ENCODE data around the gene RAP1GAP2. TPM values are rescaled to one million over a fixed set of nuclear protein-coding genes. Genes with fewer than 3 reads are reported as not detected.
"Not testable (repeated sequence)": the region's sequence is repeated elsewhere in the genome, so short reads cannot be mapped to it uniquely, and the experiment has no call there.

Gene RAP1GAP2
- total and polyA plus RNA-seq, 7 experiments from 2014 or later: 0.54 to 95.6 (median 2.6) TPM

DNA sequence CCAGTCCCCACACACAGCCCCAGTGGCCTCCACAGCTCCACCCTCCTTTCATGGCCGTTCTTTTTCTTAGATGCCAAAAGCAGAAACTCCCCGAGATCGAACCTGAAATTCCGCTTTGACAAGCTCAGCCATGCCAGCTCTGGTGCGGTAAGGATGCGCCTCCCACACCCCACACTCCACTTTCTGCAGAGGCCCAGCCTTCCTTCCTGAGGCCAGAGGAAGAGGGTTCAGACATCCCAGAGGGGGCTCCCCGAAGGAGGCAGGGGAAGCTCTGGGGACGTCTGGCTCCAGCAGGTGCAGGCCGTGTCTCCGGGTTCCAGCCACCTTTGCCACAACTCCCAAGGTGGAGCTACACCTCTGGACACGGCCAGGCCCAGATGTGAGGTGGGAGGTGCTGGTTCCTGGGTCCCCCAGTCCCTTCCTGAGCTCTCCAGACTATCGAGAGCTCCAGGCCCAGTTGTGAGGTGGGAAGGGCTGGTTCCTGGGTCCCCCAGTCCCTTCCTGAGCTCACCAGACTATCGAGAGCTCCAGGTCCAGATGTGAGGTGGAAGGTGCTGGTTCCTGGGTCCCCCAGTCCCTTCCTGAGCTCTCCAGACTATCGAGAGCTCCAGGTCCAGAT lies 234.7 kb downstream of the RAP1GAP2 start:
- H3K4me3 ChIP-seq (ENCODE audit: low read length); H3K9me3 ChIP-seq (ENCODE audit: control insufficient read depth in 2 of 3, low read length in 3 of 3); ATAC-seq; H3K4me3 Mint-ChIP-seq; H3K4me1 Mint-ChIP-seq; H3K27ac ChIP-seq (ENCODE audit: low read depth, low read length); H3K27ac Mint-ChIP-seq; DNase-seq; H3K4me1 ChIP-seq (ENCODE audit: control insufficient read depth in 2 of 2, insufficient read depth in 2 of 2, low read length in 2 of 2); H3K9me3 Mint-ChIP-seq; POLR2A ChIA-PET; H3K27me3 ChIP-seq (ENCODE audit: control insufficient read depth in 2 of 2, insufficient read depth in 2 of 2, low read length in 2 of 2); H3K27me3 Mint-ChIP-seq; intact Hi-C loops (cut with micrococcal nuclease): not testable (repeated sequence)
- CTCF ChIA-PET: interaction anchor here (0.5 to 1.2 kb wide), 3 partner anchors 17 to 203 kb away, joined by 3 read pairs; no protein-coding TSS in a partner anchor
- H3K36me3 Mint-ChIP-seq: peaks cover 0 to 26% (median 3%) of the 10 kb centered on the region in 5 donors
- H3K36me3 ChIP-seq (ENCODE audit: control insufficient read depth in 2 of 3, insufficient read depth in 3 of 3, low read length in 3 of 3): peaks cover 0 to 35% (median 0%) of the 10 kb centered on the region in 3 experiments

- no peaks in the 10 kb centered on the region for H3K4me1 Mint-ChIP-seq
- H3K4me3 Mint-ChIP-seq: no peak overlapping the region
- Histone ChIP-seq H3K27me3 (ENCODE audit: control insufficient read depth in 2 of 2, insufficient read depth in 2 of 2, low read length in 2 of 2) (no peaks in the 10 kb centered on the region), H3K9me3 (ENCODE audit: control insufficient read depth in 2 of 3, low read length in 3 of 3) (no peaks in the 10 kb centered on the region), H3K27ac (ENCODE audit: low read depth, low read length) (no peak overlapping the region), H3K4me1 (ENCODE audit: control insufficient read depth in 2 of 2, insufficient read depth in 2 of 2, low read length in 2 of 2) (no peaks in the 10 kb centered on the region), H3K4me3 (ENCODE audit: low read length) (no peak overlapping the region), H3K36me3 (ENCODE audit: control insufficient read depth in 2 of 3, insufficient read depth in 3 of 3, low read length in 3 of 3) (peaks cover 0 to 20% (median 0%) of the 10 kb centered on the region in 3 experiments)
- DNase-seq: no peak
- no peak overlapping the region for H3K27ac Mint-ChIP-seq
- no peak for ATAC-seq
- CTCF ChIA-PET: no interaction called here
- peaks cover 0 to 1% (median 0%) of the 10 kb centered on the region in 11 donors for H3K9me3 Mint-ChIP-seq
- H3K27me3 Mint-ChIP-seq: no peaks in the 10 kb centered on the region
- peaks cover 0 to 23% (median 3%) of the 10 kb centered on the region in 5 donors for H3K36me3 Mint-ChIP-seq
- POLR2A ChIA-PET: interaction anchor here (0.8 kb wide), 1 partner anchor 20 kb away, joined by 4 read pairs; no protein-coding TSS in a partner anchor
- intact Hi-C loops (cut with micrococcal nuclease): no loop called here
Observed at GRCh38 chr17:3032258-3033247, 236.3 kb downstream of the RAP1GAP2 start.

DNA sequence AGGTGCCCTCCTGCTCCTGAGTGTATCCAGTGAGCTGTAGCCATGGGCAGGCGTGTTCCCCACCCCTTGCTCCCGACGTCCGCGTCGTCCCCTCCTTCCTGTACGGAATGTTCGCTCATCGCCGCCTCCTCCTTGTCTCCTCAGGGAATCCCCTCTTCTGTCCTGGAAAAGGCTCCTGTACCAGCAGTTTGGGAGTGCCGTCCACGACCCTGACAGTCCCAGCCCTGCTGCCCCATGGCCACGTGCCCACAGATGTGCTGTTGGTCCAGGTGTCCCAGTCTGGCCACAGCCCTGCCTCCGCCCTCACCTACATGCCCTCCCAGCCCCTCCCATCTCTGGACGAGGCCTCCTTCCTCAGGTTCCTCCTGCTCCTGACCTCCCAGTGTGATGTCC lies 237.0 kb downstream of the RAP1GAP2 start:
- Mint-ChIP-seq H3K9me3 (no peaks in the 10 kb centered on the region), H3K27me3 (no peaks in the 10 kb centered on the region), H3K4me3 (no peak overlapping the region), H3K4me1 (no peaks in the 10 kb centered on the region), H3K36me3 (peaks cover 0 to 17% (median 3%) of the 10 kb centered on the region in 5 donors), H3K27ac (no peak overlapping the region)
- Histone ChIP-seq H3K36me3 (ENCODE audit: control insufficient read depth in 2 of 3, insufficient read depth in 3 of 3, low read length in 3 of 3) (peaks cover 0 to 15% (median 0%) of the 10 kb centered on the region in 3 experiments), H3K4me1 (ENCODE audit: control insufficient read depth in 2 of 2, insufficient read depth in 2 of 2, low read length in 2 of 2) (no peaks in the 10 kb centered on the region), H3K9me3 (ENCODE audit: control insufficient read depth in 2 of 3, low read length in 3 of 3) (no peaks in the 10 kb centered on the region), H3K4me3 (ENCODE audit: low read length) (no peak overlapping the region), H3K27me3 (ENCODE audit: control insufficient read depth in 2 of 2, insufficient read depth in 2 of 2, low read length in 2 of 2) (no peaks in the 10 kb centered on the region), H3K27ac (ENCODE audit: low read depth, low read length) (no peak overlapping the region)
- ChIA-PET CTCF (no interaction called here), POLR2A (no interaction called here)
- DNase-seq (no peak), ATAC-seq (no peak)
- intact Hi-C loops (cut with micrococcal nuclease): no loop called here

DNA sequence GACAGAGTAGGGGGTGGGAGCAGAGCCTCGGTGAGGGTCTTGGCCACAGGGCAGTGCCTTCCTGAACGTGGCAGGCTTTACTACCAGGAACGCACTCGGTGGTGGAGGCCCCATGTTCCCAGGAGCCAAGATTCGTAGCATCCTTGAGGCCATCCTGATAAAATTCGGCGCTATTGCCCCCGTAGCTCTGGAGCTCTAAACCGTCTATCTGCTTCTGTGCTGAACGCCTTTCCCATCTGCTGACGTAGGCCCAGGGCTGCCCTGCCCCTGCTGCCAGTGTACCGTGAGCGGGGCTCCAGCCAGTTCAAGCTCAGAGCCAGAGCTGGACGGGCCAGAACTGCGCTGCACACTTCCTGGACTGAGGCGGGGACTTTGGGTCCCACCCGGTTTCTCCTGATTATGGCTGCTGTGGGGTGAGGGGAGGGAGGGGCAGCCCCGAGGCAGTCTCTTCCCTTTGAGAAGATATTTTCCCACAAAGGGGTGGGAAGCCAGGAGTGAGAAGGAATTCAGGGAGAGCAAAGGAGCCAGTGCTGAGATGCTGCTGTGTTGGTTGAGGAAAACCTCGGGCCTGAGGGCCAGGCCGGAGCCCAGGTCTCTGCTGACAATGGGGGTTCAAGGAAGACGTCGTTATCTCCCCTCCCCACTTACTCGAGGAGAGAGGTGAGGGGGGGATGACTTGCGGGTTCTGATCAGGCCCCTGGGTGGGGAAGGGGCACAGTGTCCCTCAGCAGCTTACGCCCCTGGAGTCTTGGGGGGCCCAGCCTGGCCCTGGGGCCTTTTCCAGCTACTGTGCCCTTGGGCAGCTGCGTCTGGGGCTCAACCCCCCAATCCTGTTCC lies 237.7 kb downstream of the RAP1GAP2 start:
- Mint-ChIP-seq H3K9me3 (no peaks in the 10 kb centered on the region), H3K4me1 (peaks cover 0 to 2% (median 0%) of the 10 kb centered on the region in 7 donors), H3K27me3 (no peaks in the 10 kb centered on the region), H3K4me3 (no peak overlapping the region), H3K27ac (no peak overlapping the region), H3K36me3 (peaks cover 0 to 15% (median 0%) of the 10 kb centered on the region in 5 donors)
- CTCF ChIA-PET: no interaction called here
- H3K4me3 ChIP-seq (ENCODE audit: low read length): no peak overlapping the region
- POLR2A ChIA-PET: no interaction called here
- H3K27ac ChIP-seq (ENCODE audit: low read depth, low read length): no peak overlapping the region
- H3K9me3 ChIP-seq (ENCODE audit: control insufficient read depth in 2 of 3, low read length in 3 of 3): no peaks in the 10 kb centered on the region
- ATAC-seq (peak; percentile 13), DNase-seq (peak in 1 of 9 donors; percentile 13)
- peaks cover 0 to 12% (median 0%) of the 10 kb centered on the region in 3 experiments for H3K36me3 ChIP-seq (ENCODE audit: control insufficient read depth in 2 of 3, insufficient read depth in 3 of 3, low read length in 3 of 3)
- no peaks in the 10 kb centered on the region for H3K27me3 ChIP-seq (ENCODE audit: control insufficient read depth in 2 of 2, insufficient read depth in 2 of 2, low read length in 2 of 2)
- no peaks in the 10 kb centered on the region for H3K4me1 ChIP-seq (ENCODE audit: control insufficient read depth in 2 of 2, insufficient read depth in 2 of 2, low read length in 2 of 2)
- intact Hi-C loops (cut with micrococcal nuclease): no loop called here

- Mint-ChIP-seq H3K4me3 (no peak overlapping the region), H3K36me3 (peaks cover 0 to 9% (median 0%) of the 10 kb centered on the region in 5 donors), H3K27ac (no peak overlapping the region), H3K27me3 (no peaks in the 10 kb centered on the region), H3K9me3 (no peaks in the 10 kb centered on the region), H3K4me1 (peaks cover 0 to 5% (median under 1%) of the 10 kb centered on the region in 7 donors)
- no peak overlapping the region for H3K27ac ChIP-seq (ENCODE audit: low read depth, low read length)
- peak in 1 of 9 donors; percentile 15 for DNase-seq
- no peaks in the 10 kb centered on the region for H3K4me1 ChIP-seq (ENCODE audit: control insufficient read depth in 2 of 2, insufficient read depth in 2 of 2, low read length in 2 of 2)
- no peak for ATAC-seq
- H3K27me3 ChIP-seq (ENCODE audit: control insufficient read depth in 2 of 2, insufficient read depth in 2 of 2, low read length in 2 of 2): no peaks in the 10 kb centered on the region
- ChIA-PET POLR2A (no interaction called here), CTCF (no interaction called here)
- H3K36me3 ChIP-seq (ENCODE audit: control insufficient read depth in 2 of 3, insufficient read depth in 3 of 3, low read length in 3 of 3): peaks cover 0 to 6% (median 0%) of the 10 kb centered on the region in 3 experiments
- no peaks in the 10 kb centered on the region for H3K9me3 ChIP-seq (ENCODE audit: control insufficient read depth in 2 of 3, low read length in 3 of 3)
- intact Hi-C loops (cut with micrococcal nuclease): no loop called here
- no peak overlapping the region for H3K4me3 ChIP-seq (ENCODE audit: low read length)
Observed at GRCh38 chr17:3034578-3034920, 238.3 kb downstream of the RAP1GAP2 start.

DNA sequence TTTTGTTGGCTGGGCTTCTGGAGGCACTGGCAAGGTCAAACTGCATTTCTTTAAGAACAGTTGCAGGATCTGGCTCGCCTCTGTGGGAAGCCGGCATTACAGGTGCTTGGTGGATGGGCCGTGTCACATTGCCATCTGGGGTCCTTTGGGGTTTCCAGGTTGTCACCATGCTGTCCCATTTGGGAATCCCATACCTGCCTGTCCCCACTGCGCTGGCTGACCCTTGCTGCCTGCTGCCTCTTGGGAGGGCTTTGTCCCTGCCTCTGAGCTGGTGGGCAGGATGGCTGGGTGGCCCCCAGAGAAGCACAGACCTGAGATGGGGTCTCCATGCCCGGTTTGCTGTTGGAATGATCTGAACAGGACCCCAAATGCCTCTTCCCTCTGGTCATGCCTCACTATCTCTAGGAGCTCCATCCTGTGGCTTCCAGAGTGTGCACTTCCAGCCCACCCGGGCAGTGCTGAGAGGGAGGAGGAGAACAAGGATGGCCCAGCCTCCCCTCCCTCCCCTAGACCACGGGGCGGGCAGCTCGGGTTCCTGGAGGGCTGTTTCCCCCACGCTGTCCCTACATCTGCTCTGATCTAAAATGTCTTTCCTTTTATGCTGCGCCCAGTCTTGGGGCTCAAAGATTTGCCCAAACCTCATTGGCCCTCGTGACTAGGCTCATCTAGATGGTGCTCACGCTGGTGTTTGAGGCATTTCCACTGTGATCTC lies 239.2 kb downstream of the RAP1GAP2 start:
- H3K4me1 Mint-ChIP-seq: peaks cover 0 to 11% (median 6%) of the 10 kb centered on the region in 7 donors
- no peaks in the 10 kb centered on the region for H3K27me3 ChIP-seq (ENCODE audit: control insufficient read depth in 2 of 2, insufficient read depth in 2 of 2, low read length in 2 of 2)
- peaks cover 0 to 4% (median 0%) of the 10 kb centered on the region in 5 donors for H3K36me3 Mint-ChIP-seq
- no peak overlapping the region for H3K27ac Mint-ChIP-seq
- H3K36me3 ChIP-seq (ENCODE audit: control insufficient read depth in 2 of 3, insufficient read depth in 3 of 3, low read length in 3 of 3): peaks cover 0 to 5% (median 0%) of the 10 kb centered on the region in 3 experiments
- ChIA-PET CTCF (no interaction called here), POLR2A (no interaction called here)
- no peaks in the 10 kb centered on the region for H3K4me1 ChIP-seq (ENCODE audit: control insufficient read depth in 2 of 2, insufficient read depth in 2 of 2, low read length in 2 of 2)
- H3K27ac ChIP-seq (ENCODE audit: low read depth, low read length): no peak overlapping the region
- no peak overlapping the region for H3K4me3 ChIP-seq (ENCODE audit: low read length)
- DNase-seq (peak in 1 of 9 donors; percentile 15), ATAC-seq (no peak)
- H3K27me3 Mint-ChIP-seq: peaks cover 0 to 6% (median 0%) of the 10 kb centered on the region in 5 donors
- intact Hi-C loops (cut with micrococcal nuclease): no loop called here
- H3K4me3 Mint-ChIP-seq: no peak overlapping the region
- no peaks in the 10 kb centered on the region for H3K9me3 ChIP-seq (ENCODE audit: control insufficient read depth in 2 of 3, low read length in 3 of 3)
- H3K9me3 Mint-ChIP-seq: no peaks in the 10 kb centered on the region
